SK-N-SH (cell line): Measurements from ENCODE around the gene C6orf132. TPM values are rescaled to one million over a fixed set of nuclear protein-coding genes. Genes with fewer than 3 reads are reported as not detected.

ENCODE experiments used
- CTCF ChIA-PET: fragments of 300-600, 350-600 bp; formaldehyde crosslinking; extraction: SDS; loops from one replicate; lab custom pipeline; 2021; lab: Yijun Ruan, JAX
- POLR2A ChIA-PET: fragments of 350-600 bp; sonication (Branson Sonifier 250); formaldehyde crosslinking; extraction: SDS; loops from one replicate; lab custom pipeline; 2020; ENCODE audit warnings: antibody characterized with exemption, inconsistent platforms; lab: Yijun Ruan, JAX
- DNase-seq: peaks from one replicate; pipeline ENCODE4 v3.0.0; 2012
- H2AFZ ChIP-seq: fragments of 200-600 bp; sonication (generic); 2 replicates; pipeline ENCODE4 v1.8.1; 2016; ENCODE audit warnings: antibody characterized with exemption, mild to moderate bottlenecking, low read depth
- H3F3A ChIP-seq: fragments of 200-600 bp; sonication (generic); replicated peaks from 2 replicates; pipeline ENCODE3; 2016; ENCODE audit warnings: antibody characterized with exemption, mild to moderate bottlenecking; ENCODE audit not compliant: insufficient read depth
- H3K27ac ChIP-seq, 2 experiments: fragments of 200-500 bp in 1 of 2; fragments of 200-600 bp in 1 of 2; sonication (Bioruptor generic) in 1 of 2; sonication (generic), shearing (Covaris generic) in 1 of 2; 2 replicates each; pipeline versions ENCODE4 v1.5.1 to v1.6.1; 2014 to 2016; ENCODE audit warnings: low read depth in 2 of 2, inconsistent platforms in 1 of 2, low read length in 1 of 2, mild to moderate bottlenecking in 1 of 2, mixed read lengths in 1 of 2
- H3K27me3 ChIP-seq: fragments of 200-600 bp; sonication (generic), shearing (Covaris generic); 2 replicates; pipeline ENCODE4 v1.6.1; 2016; ENCODE audit warnings: mixed run types; ENCODE audit not compliant: insufficient read depth
- H3K36me3 ChIP-seq, 2 experiments: fragments of 200-500 bp in 1 of 2; fragments of 200-600 bp in 1 of 2; sonication (Bioruptor generic) in 1 of 2; sonication (generic) in 1 of 2; replicated peaks in 1 of 2; 2 replicates each; pipeline versions ENCODE3 to v1.5.1; 2014 to 2016; ENCODE audit warnings: low read length in 1 of 2, mild to moderate bottlenecking in 1 of 2; ENCODE audit not compliant: insufficient read depth in 2 of 2, control insufficient read depth in 1 of 2
- H3K4me1 ChIP-seq, 2 experiments: fragments of 200-500 bp in 1 of 2; fragments of 200-600 bp in 1 of 2; sonication (Bioruptor generic) in 1 of 2; sonication (generic), shearing (Covaris generic) in 1 of 2; 2 replicates each; pipeline versions ENCODE4 v1.5.1 to v1.6.1; 2014 to 2016; ENCODE audit warnings: low read depth in 1 of 2, low read length in 1 of 2, mixed run types in 1 of 2; ENCODE audit not compliant: insufficient read depth in 2 of 2, control insufficient read depth in 1 of 2
- H3K4me2 ChIP-seq: fragments of 200-600 bp; sonication (generic), shearing (Covaris generic); 2 replicates; pipeline ENCODE4 v1.6.1; 2017; ENCODE audit warnings: mixed run types
- H3K4me3 ChIP-seq, 2 experiments: fragments of 200-500 bp in 1 of 2; fragments of 200-600 bp in 1 of 2; sonication (Bioruptor generic) in 1 of 2; sonication (generic), shearing (Covaris generic) in 1 of 2; 2 replicates each; pipeline versions ENCODE4 v1.5.1 to v1.8.1; 2014 to 2016; ENCODE audit warnings: low read depth in 2 of 2, inconsistent platforms in 1 of 2, low read length in 1 of 2, mild to moderate bottlenecking in 1 of 2, mixed read lengths in 1 of 2, moderate library complexity in 1 of 2
- H3K79me2 ChIP-seq: fragments of 200-600 bp; sonication (generic); 2 replicates; pipeline ENCODE4 v1.8.1; 2017; ENCODE audit warnings: mild to moderate bottlenecking; ENCODE audit not compliant: insufficient read depth
- H3K9ac ChIP-seq: fragments of 200-600 bp; sonication (generic); 2 replicates; pipeline ENCODE4 v1.6.1; 2017; ENCODE audit warnings: mixed run types
- H3K9me2 ChIP-seq: fragments of 200-600 bp; sonication (generic); 2 replicates; pipeline ENCODE4 v1.6.1; 2017; ENCODE audit warnings: mixed run types
- H3K9me3 ChIP-seq: fragments of 200-600 bp; sonication (generic); 2 replicates; pipeline ENCODE4 v1.6.1; 2017; ENCODE audit warnings: mixed run types, mild to moderate bottlenecking, moderate library complexity
- H4K20me1 ChIP-seq: fragments of 200-600 bp; sonication (generic); 2 replicates; pipeline ENCODE4 v1.6.1; 2017; ENCODE audit warnings: mild to moderate bottlenecking, mixed run types; ENCODE audit not compliant: insufficient read depth
- FOXM1 ChIP-seq: IDR thresholded peaks from 2 replicates; pipeline ENCODE4 v1.4.0; 2012; ENCODE audit warnings: low read depth, mild to moderate bottlenecking
- GABPA ChIP-seq: IDR thresholded peaks from 2 replicates; pipeline ENCODE4 v1.4.0; 2012; ENCODE audit warnings: low read depth, mild to moderate bottlenecking
- IRF3 ChIP-seq: fragments of 150-350 bp; IDR thresholded peaks from 2 replicates; pipeline ENCODE4 v1.6.1; 2016; ENCODE audit warnings: mild to moderate bottlenecking, low read depth, low read length
- MEF2A ChIP-seq: IDR thresholded peaks from 2 replicates; pipeline ENCODE4 v1.4.0; 2012; ENCODE audit warnings: low read depth, borderline replicate concordance
- MXI1 ChIP-seq: IDR thresholded peaks from 2 replicates; pipeline ENCODE4 v1.6.1; 2012; ENCODE audit warnings: mild to moderate bottlenecking, low read depth, low read length, improper control_type of control experiment
- NFIC ChIP-seq: IDR thresholded peaks from 2 replicates; pipeline ENCODE4 v1.4.0; 2012; ENCODE audit warnings: borderline replicate concordance
- RXRA ChIP-seq: IDR thresholded peaks from 2 replicates; pipeline ENCODE4 v1.4.0; 2012; ENCODE audit warnings: low read depth, mild to moderate bottlenecking, borderline replicate concordance
- SIN3A ChIP-seq: IDR thresholded peaks from 2 replicates; pipeline ENCODE4 v1.6.1; 2012; ENCODE audit warnings: low read depth, mild to moderate bottlenecking, low read length, moderate library complexity, borderline replicate concordance
- SMC3 ChIP-seq: IDR thresholded peaks from 2 replicates; pipeline ENCODE4 v1.6.1; 2012; ENCODE audit warnings: low read depth, low read length, improper control_type of control experiment
- TAF1 ChIP-seq: IDR thresholded peaks from 2 replicates; pipeline ENCODE4 v1.6.1; 2012; ENCODE audit warnings: low read depth, mild to moderate bottlenecking, low read length, moderate library complexity, borderline replicate concordance
- TEAD4 ChIP-seq: IDR thresholded peaks from 2 replicates; pipeline ENCODE4 v1.4.0; 2012; ENCODE audit warnings: mild to moderate bottlenecking, borderline replicate concordance; ENCODE audit not compliant: insufficient read depth
- USF2 ChIP-seq: fragments of 150-350 bp; IDR thresholded peaks from 2 replicates; pipeline ENCODE4 v1.6.1; 2017; ENCODE audit warnings: antibody characterized with exemption, low read length, low read depth, borderline replicate concordance
- WGBS: methylation state at CpG from one replicate; pipeline ENCODE4 v1.1.6; 2017; ENCODE audit warnings: low lambda C conversion rate; 5-methylcytosine and 5-hydroxymethylcytosine counted together
- polyA plus RNA-seq, 3 experiments: library from polyadenylated mRNA; depleted of rRNA; stranded (reverse); fragments of >200 nt; gene quantifications; 2 replicates each; pipeline ENCODE4 v1.2.3, GENCODE V29; 2012
- TF ChIP-seq, protein P1 (sequence below): IDR thresholded peaks from 2 replicates; pipeline ENCODE4 v1.4.0; 2012; ENCODE audit warnings: low read depth, borderline replicate concordance

The C6orf132 gene
- polyA plus RNA-seq, 1 of the 3 experiments (the other 2 are of a cell fraction): not detected

DNA sequence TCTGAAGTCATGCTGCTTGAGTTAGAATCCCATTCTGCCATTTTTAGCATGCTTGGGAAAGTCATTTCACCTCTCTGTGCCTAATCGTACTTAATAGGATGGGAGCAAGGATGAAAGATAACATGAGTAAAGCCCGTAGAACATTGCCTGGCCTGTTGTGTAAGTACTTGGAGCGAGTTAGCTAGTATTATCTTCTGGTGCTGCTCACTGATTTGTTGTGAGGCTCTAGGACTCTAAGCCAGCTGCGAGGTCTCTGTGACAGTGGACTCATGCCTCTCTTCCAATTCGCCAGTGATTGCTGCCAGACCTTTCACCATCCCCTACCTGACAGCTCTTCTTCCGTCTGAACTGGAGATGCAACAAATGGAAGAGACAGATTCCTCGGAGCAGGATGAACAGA is 74.2 kb downstream of the C6orf132 start:
- Histone ChIP-seq H3K79me2 (no peaks in the 10 kb centered on the region), H3K4me3 (no peak overlapping the region), H3K9me3 (no peaks in the 10 kb centered on the region), H2AFZ (no peak overlapping the region), H3K27ac (no peak overlapping the region), H3K4me2 (no peak overlapping the region), H3K27me3 (no peaks in the 10 kb centered on the region), H3F3A (no peaks in the 10 kb centered on the region), H3K36me3 (peaks cover 38 to 45% of the 10 kb centered on the region in 2 experiments), H3K4me1 (no peaks in the 10 kb centered on the region), H3K9me2 (no peaks in the 10 kb centered on the region), H4K20me1 (no peaks in the 10 kb centered on the region), H3K9ac (no peak overlapping the region)
- ChIA-PET CTCF (no interaction called here), POLR2A (no interaction called here)
- no peak for DNase-seq
- 100% methylated on average over 7 of the region's 7 CpGs for WGBS
- TF ChIP-seq, protein P1, sequence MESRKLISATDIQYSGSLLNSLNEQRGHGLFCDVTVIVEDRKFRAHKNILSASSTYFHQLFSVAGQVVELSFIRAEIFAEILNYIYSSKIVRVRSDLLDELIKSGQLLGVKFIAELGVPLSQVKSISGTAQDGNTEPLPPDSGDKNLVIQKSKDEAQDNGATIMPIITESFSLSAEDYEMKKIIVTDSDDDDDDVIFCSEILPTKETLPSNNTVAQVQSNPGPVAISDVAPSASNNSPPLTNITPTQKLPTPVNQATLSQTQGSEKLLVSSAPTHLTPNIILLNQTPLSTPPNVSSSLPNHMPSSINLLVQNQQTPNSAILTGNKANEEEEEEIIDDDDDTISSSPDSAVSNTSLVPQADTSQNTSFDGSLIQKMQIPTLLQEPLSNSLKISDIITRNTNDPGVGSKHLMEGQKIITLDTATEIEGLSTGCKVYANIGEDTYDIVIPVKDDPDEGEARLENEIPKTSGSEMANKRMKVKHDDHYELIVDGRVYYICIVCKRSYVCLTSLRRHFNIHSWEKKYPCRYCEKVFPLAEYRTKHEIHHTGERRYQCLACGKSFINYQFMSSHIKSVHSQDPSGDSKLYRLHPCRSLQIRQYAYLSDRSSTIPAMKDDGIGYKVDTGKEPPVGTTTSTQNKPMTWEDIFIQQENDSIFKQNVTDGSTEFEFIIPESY: no peak
- TF ChIP-seq IRF3 (no peak), SIN3A (no peak), SMC3 (no peak), MXI1 (no peak), GABPA (no peak), MEF2A (no peak), FOXM1 (no peak), USF2 (no peak), TEAD4 (no peak), NFIC (no peak), RXRA (no peak)

DNA sequence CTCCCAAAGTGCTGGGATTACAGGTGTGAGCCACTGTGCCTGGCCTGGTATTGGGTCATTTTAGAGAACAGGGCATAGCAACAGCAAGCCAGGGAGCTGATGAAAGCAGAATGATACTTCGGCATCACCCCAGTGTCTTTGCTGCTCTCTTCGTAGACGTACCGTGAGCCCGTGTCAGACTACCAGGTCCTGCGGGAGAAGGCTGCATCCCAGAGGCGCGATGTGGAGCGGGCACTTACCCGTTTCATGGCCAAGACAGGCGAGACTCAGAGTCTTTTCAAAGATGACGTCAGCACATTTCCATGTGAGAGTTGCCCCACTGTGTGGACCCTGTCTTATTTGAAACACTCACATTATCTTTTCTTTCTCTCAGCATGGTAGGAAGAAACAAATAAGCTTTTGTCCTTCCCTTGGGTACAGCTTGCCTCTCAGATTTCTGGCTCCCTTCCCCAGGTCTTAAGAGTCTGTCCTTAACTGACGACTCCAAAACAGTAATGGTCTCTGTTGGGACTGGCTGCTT is 76.2 kb downstream of the C6orf132 start:
- POLR2A ChIA-PET: no interaction called here

More for the DNA sequence above, 76.2 kb downstream of the C6orf132 start:
- no peak overlapping the region for H2AFZ ChIP-seq
- CTCF ChIA-PET: interaction anchor here (0.6 to 2.1 kb wide), 5 partner anchors 9 to 224 kb away, joined by 3 to 6 read pairs (median 3); no protein-coding TSS in a partner anchor
- H3F3A ChIP-seq: no peaks in the 10 kb centered on the region
- WGBS: 94% methylated on average over 13 of the region's 13 CpGs
- no peaks in the 10 kb centered on the region for H3K79me2 ChIP-seq
- no peaks in the 10 kb centered on the region for H4K20me1 ChIP-seq
- no peak overlapping the region for H3K4me2 ChIP-seq
- DNase-seq: no peak
- no peak for TF ChIP-seq TAF1
- no peak overlapping the region for H3K9ac ChIP-seq
- no peaks in the 10 kb centered on the region for H3K9me3 ChIP-seq
- no peaks in the 10 kb centered on the region for H3K4me1 ChIP-seq
- H3K27me3 ChIP-seq: no peaks in the 10 kb centered on the region
- no peak overlapping the region for H3K4me3 ChIP-seq
- no peaks in the 10 kb centered on the region for H3K9me2 ChIP-seq
- peaks cover 37 to 50% of the 10 kb centered on the region in 2 experiments for H3K36me3 ChIP-seq
- H3K27ac ChIP-seq: no peak overlapping the region
